ENCODE data around the gene PTPRA. TPM values are rescaled to one million over a fixed set of nuclear protein-coding genes. Genes with fewer than 3 reads are reported as not detected.

Gene PTPRA
- total RNA-seq, 1 donor from 2014 or later, result 88.7 TPM

- Mint-ChIP-seq H3K36me3 (ENCODE audit: low read depth) (peaks cover 8% of the 10 kb centered on the region), H3K9me3 (no peaks in the 10 kb centered on the region), H3K4me3 (peak overlapping the region; percentile 71), H3K27me3 (ENCODE audit: low read depth) (no peaks in the 10 kb centered on the region), H3K4me1 (peaks cover 58% of the 10 kb centered on the region), H3K27ac (ENCODE audit: unreplicated experiment) (peak overlapping the region; percentile 99)
- no peak for TF ChIP-seq CTCF (conservative IDR thresholded peaks at IDR 0.05)
- DNase-seq (ENCODE audit: low read depth, low spot score), result peak; percentile 27
Observed at GRCh38 chr20:2946988-2947961, 74.0 kb downstream of the PTPRA start.

GRCh38 chr20:2948968-2949367 lies 75.7 kb downstream of the PTPRA start:
- peaks cover 54% of the 10 kb centered on the region for H3K4me1 Mint-ChIP-seq
- H3K36me3 Mint-ChIP-seq (ENCODE audit: low read depth), result peaks cover 13% of the 10 kb centered on the region
- no peak for TF ChIP-seq CTCF (conservative IDR thresholded peaks at IDR 0.05)
- no peak for DNase-seq (ENCODE audit: low read depth, low spot score)
- H3K27ac Mint-ChIP-seq (ENCODE audit: unreplicated experiment), result no peak overlapping the region
- no peaks in the 10 kb centered on the region for H3K27me3 Mint-ChIP-seq (ENCODE audit: low read depth)
- peak overlapping the region; percentile 33 for H3K4me3 Mint-ChIP-seq
- H3K9me3 Mint-ChIP-seq, result no peaks in the 10 kb centered on the region

GRCh38 chr20:2952766-2953165 lies 79.5 kb downstream of the PTPRA start:
- no peak for TF ChIP-seq CTCF (conservative IDR thresholded peaks at IDR 0.05)
- H3K36me3 Mint-ChIP-seq (ENCODE audit: low read depth), result peaks cover 26% of the 10 kb centered on the region

GRCh38 chr20:2955257-2955970 lies 82.1 kb downstream of the PTPRA start:
- Mint-ChIP-seq H3K4me3 (no peak overlapping the region), H3K27me3 (ENCODE audit: low read depth) (no peaks in the 10 kb centered on the region), H3K9me3 (no peaks in the 10 kb centered on the region), H3K36me3 (ENCODE audit: low read depth) (peaks cover 41% of the 10 kb centered on the region), H3K27ac (ENCODE audit: unreplicated experiment) (no peak overlapping the region), H3K4me1 (peaks cover 28% of the 10 kb centered on the region)
- no peak for DNase-seq (ENCODE audit: low read depth, low spot score)
- TF ChIP-seq CTCF (conservative IDR thresholded peaks at IDR 0.05), result no peak

More at GRCh38 chr20:2952766-2953165, 79.5 kb downstream of the PTPRA start:
- no peak overlapping the region for H3K27ac Mint-ChIP-seq (ENCODE audit: unreplicated experiment)
- H3K4me1 Mint-ChIP-seq, result peaks cover 36% of the 10 kb centered on the region
- H3K9me3 Mint-ChIP-seq, result no peaks in the 10 kb centered on the region
- H3K27me3 Mint-ChIP-seq (ENCODE audit: low read depth), result no peaks in the 10 kb centered on the region
- no peak overlapping the region for H3K4me3 Mint-ChIP-seq
- DNase-seq (ENCODE audit: low read depth, low spot score), result no peak

- no peak overlapping the region for H3K4me3 Mint-ChIP-seq
Observed at GRCh38 chr20:2956480-2956879, 83.2 kb downstream of the PTPRA start.

More at GRCh38 chr20:2956480-2956879, 83.2 kb downstream of the PTPRA start:
- H3K36me3 Mint-ChIP-seq (ENCODE audit: low read depth), result peaks cover 45% of the 10 kb centered on the region
- no peaks in the 10 kb centered on the region for H3K9me3 Mint-ChIP-seq
- no peak for DNase-seq (ENCODE audit: low read depth, low spot score)
- H3K27me3 Mint-ChIP-seq (ENCODE audit: low read depth), result no peaks in the 10 kb centered on the region
- TF ChIP-seq CTCF (conservative IDR thresholded peaks at IDR 0.05), result no peak
- H3K4me1 Mint-ChIP-seq, result peaks cover 25% of the 10 kb centered on the region
- H3K27ac Mint-ChIP-seq (ENCODE audit: unreplicated experiment), result no peak overlapping the region
